ENCODE data around the gene LEPR. TPM values are rescaled to one million over a fixed set of nuclear protein-coding genes. Genes with fewer than 3 reads are reported as not detected.

Gene LEPR
- total RNA-seq, 1 donor from 2014 or later: 8.9 TPM

Other genes with a start within 250 kb of the LEPR start
- 7.5 and 8.9 TPM in 2 replicates for gene DNAJC6, start 111.1 kb upstream of the LEPR start, total RNA-seq
- 99.4 and 102 TPM in 2 replicates for gene LEPROT, start within 50 bp of the LEPR start, total RNA-seq

Measured in astrocyte (in vitro differentiated cells and primary cell).